Stimulated activated CD4-positive, alpha-beta T cell treated with anti-CD3 and anti-CD28 coated beads, Interleukin-2, amount 100 ng/mL, for 48 hours (primary cell): ENCODE measurements around the gene PIP5K1C.
A peak's percentile ranks its signal among the peaks of the same experiment; 100 is the strongest.

Experiments used
- DNase-seq, 2 donors: peaks; one replicate each; pipeline ENCODE4 v3.0.0-alpha.2; 2020

The PIP5K1C gene

GRCh38 chr19:3700242-3701032, at the start of gene PIP5K1C:
TSS of gene PIP5K1C (minus strand) at chr19:3700468. CDS start at chr19:3700390, 78 bp downstream.
- DNase-seq: peak; percentile 96 to 98

GRCh38 chr19:3748965-3749364, 48.7 kb upstream of the PIP5K1C start:
- DNase-seq: no peak

- DNase-seq: no peak
Observed at GRCh38 chr19:3746371-3747056, 46.2 kb upstream of the PIP5K1C start.

- DNase-seq: no peak
Observed at GRCh38 chr19:3745363-3746045, 45.2 kb upstream of the PIP5K1C start.

GRCh38 chr19:3743486-3743885, 43.2 kb upstream of the PIP5K1C start:
- no peak for DNase-seq

- DNase-seq: no peak
Observed at GRCh38 chr19:3740431-3740830, 40.2 kb upstream of the PIP5K1C start.

GRCh38 chr19:3738477-3739220, 38.4 kb upstream of the PIP5K1C start:
- no peak for DNase-seq

GRCh38 chr19:3737487-3738205, 37.4 kb upstream of the PIP5K1C start:
- no peak for DNase-seq

GRCh38 chr19:3736106-3736724, 35.9 kb upstream of the PIP5K1C start:
- no peak for DNase-seq

- DNase-seq: no peak
Observed at GRCh38 chr19:3734310-3734600, 34.0 kb upstream of the PIP5K1C start.

- DNase-seq: no peak
Observed at GRCh38 chr19:3733549-3734309, 33.5 kb upstream of the PIP5K1C start.

GRCh38 chr19:3732108-3732507, 31.8 kb upstream of the PIP5K1C start:
- no peak for DNase-seq

GRCh38 chr19:3730457-3730958, 30.2 kb upstream of the PIP5K1C start:
- DNase-seq: no peak

- DNase-seq: no peak
Observed at GRCh38 chr19:3725640-3726310, 25.5 kb upstream of the PIP5K1C start.

GRCh38 chr19:3725121-3725520, 24.9 kb upstream of the PIP5K1C start:
- no peak for DNase-seq

GRCh38 chr19:3723883-3724282, 23.6 kb upstream of the PIP5K1C start:
- no peak for DNase-seq

- no peak for DNase-seq
Observed at GRCh38 chr19:3723110-3723488, 22.8 kb upstream of the PIP5K1C start.

GRCh38 chr19:3722443-3723109, 22.3 kb upstream of the PIP5K1C start:
- DNase-seq: no peak

- no peak for DNase-seq
Observed at GRCh38 chr19:3721887-3722442, 21.7 kb upstream of the PIP5K1C start.
